ENCODE data around the gene CACNB4.

The CACNB4 gene

DNA sequence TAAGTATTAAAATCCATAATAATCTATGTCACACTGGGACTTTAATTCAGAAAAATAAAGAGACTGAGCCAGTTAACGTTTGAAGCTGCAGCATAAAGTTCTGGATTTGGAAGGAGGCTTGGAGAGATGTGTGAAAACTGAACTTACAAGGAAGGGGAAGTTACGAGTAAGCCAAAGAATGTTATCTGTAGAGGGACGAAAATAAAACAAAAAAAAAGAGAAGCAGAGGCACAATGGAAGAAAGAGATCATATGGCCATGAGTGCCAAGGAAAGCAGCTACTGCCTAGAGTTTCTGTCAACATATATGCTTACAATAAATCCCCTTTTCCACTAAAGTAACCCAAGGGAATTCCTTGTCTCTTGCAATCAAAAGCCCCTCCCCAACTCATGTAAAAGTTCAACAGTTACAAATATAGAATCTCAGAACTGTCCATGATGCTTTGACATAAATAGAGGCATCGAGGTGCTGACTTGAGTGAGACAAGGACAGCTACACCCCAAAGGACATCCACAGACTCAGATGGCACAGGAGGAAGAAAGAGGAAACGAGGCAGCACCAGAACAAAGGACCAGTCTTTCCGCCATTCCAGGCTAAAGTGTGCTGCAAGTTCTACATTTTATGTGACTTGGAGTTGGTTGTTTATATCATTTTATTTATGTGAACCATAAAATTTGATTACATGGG, 254.5 kb downstream of the CACNB4 start:
- no peak for TF ChIP-seq CTCF (IDR thresholded peaks at IDR 0.05; ENCODE audit: low read depth, low read length, missing control alignments)
- no peaks in the 10 kb centered on the region for H3K27me3 ChIP-seq (replicated peaks)
- H3K4me3 ChIP-seq (ENCODE audit: low read depth, low read length) = no peak overlapping the region
- no peak overlapping the region for H3K27ac ChIP-seq
- in situ Hi-C loops (cut with HindIII; ENCODE audit: low pct_ligation_motif_present, low sequenced_read_pairs) = no loop called here
- no peaks in the 10 kb centered on the region for H3K36me3 ChIP-seq (replicated peaks)
- DNase-seq = no peak

- in situ Hi-C loops (cut with HindIII; ENCODE audit: low pct_ligation_motif_present, low sequenced_read_pairs) = no loop called here
- no peaks in the 10 kb centered on the region for H3K27me3 ChIP-seq (replicated peaks)
- H3K36me3 ChIP-seq (replicated peaks) = no peaks in the 10 kb centered on the region
- no peak for TF ChIP-seq CTCF (IDR thresholded peaks at IDR 0.05; ENCODE audit: low read depth, low read length, missing control alignments)
- no peak overlapping the region for H3K27ac ChIP-seq
- H3K4me3 ChIP-seq (ENCODE audit: low read depth, low read length) = no peak overlapping the region
- no peak for DNase-seq
These were observed 255.2 kb downstream of the CACNB4 start for GRCh38 chr2:151843691-151844061.

DNA sequence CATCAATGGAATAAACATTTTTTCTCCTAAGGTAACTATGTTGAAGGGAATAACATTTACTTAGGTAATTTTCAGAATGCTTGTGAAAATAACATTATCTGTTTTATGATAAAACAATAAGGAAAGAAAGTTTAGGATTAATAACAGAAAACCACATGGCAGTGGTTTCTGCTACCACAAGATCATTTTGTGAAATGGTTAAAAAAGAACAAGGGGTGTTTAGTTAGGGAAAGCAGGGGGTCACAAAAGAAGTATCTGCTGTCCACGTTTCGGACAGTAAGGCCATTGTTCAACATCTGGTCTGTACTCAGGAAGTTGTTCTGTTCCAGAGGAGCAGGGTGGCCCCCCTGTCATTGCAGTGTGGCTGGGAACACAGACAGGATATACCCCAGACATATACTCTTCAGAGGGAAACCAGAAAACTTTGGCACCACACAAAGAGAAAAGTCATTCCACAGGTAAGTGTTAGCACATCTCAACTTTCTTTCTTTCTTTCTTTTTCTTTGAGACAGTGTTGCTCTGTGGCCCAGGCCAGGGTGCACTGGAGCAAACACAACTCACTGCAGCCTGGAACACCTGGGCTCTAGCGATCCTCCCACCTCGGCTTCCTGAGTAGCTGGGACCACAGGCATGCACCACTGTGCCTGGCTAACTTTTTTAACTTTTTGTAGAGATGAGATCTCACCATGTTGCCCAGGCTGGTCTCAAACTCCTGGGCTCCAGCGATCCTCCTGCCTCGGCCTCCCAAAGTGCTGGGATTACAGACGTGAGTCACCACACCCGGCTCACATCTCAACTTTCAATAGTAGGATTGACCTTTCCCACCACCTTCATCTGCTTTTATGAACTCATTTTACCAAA, 255.8 kb downstream of the CACNB4 start:
- DNase-seq = no peak
- in situ Hi-C loops (cut with HindIII; ENCODE audit: low pct_ligation_motif_present, low sequenced_read_pairs) = no loop called here
- Histone ChIP-seq H3K27ac (no peak overlapping the region), H3K4me3 (ENCODE audit: low read depth, low read length) (no peak overlapping the region), H3K27me3 (replicated peaks) (no peaks in the 10 kb centered on the region), H3K36me3 (replicated peaks) (no peaks in the 10 kb centered on the region)
- TF ChIP-seq CTCF (IDR thresholded peaks at IDR 0.05; ENCODE audit: low read depth, low read length, missing control alignments) = no peak

- in situ Hi-C loops (cut with HindIII; ENCODE audit: low pct_ligation_motif_present, low sequenced_read_pairs) = no loop called here
- no peaks in the 10 kb centered on the region for H3K36me3 ChIP-seq (replicated peaks)
- no peak for TF ChIP-seq CTCF (IDR thresholded peaks at IDR 0.05; ENCODE audit: low read depth, low read length, missing control alignments)
- no peak overlapping the region for H3K27ac ChIP-seq
- no peaks in the 10 kb centered on the region for H3K27me3 ChIP-seq (replicated peaks)
- no peak for DNase-seq
- no peak overlapping the region for H3K4me3 ChIP-seq (ENCODE audit: low read depth, low read length)
These were observed 257.8 kb downstream of the CACNB4 start for GRCh38 chr2:151841047-151841424.

DNA sequence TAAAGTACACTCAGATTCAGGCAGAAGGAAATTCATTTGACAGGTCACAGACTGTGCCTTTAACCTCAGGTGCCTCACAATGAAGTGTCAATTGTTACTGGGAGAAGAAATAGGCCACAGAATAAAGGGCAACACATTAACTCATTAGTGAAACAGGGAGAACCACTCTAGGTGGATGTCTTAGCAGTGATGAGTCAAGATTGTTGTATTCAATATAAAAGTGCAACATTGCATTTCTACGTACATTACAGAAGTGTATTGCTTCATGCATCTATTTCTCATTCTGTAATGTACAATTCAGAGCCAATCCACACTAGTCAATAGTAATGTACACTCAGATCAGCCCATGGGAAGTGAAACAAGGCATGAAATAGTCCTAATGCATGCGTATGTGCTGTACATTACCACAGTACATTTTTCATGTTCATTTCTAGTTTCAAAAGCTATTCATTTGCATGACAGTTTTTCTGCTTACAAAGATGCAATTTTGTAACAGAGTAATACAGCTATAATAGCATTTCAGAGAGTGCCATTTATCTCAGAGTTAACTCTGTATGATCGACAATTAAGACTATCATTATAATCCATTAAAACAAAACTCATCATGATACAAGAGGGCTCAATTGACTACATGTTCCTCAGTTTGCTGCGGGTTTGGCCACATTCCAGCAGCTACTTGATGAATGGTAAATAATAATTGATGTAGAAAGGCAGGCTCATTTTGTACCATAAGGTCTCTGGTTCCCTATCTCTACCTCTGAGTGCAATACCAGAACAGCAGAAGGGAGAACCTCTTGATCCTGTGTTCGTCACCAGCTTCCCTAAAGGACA, 258.4 kb downstream of the CACNB4 start:
- Histone ChIP-seq H3K27ac (no peak overlapping the region), H3K36me3 (replicated peaks) (no peaks in the 10 kb centered on the region), H3K4me3 (ENCODE audit: low read depth, low read length) (no peak overlapping the region), H3K27me3 (replicated peaks) (no peaks in the 10 kb centered on the region)
- no peak for TF ChIP-seq CTCF (IDR thresholded peaks at IDR 0.05; ENCODE audit: low read depth, low read length, missing control alignments)
- in situ Hi-C loops (cut with HindIII; ENCODE audit: low pct_ligation_motif_present, low sequenced_read_pairs) = no loop called here
- DNase-seq = no peak
